Upper lobe of right lung (tissue), 1 donor: ENCODE results near the gene INPP5B. TPM values are rescaled to one million over a fixed set of nuclear protein-coding genes. Genes with fewer than 3 reads are reported as not detected.

Experiments
- ATAC-seq: fragments of 200-7000 bp; cut with Tn5 transposase; one replicate; pipeline ENCODE4 v1.9.1; 2020; ENCODE audit warnings: mild to moderate bottlenecking, moderate library complexity
- DNase-seq: peaks from one replicate; pipeline ENCODE4 v3.0.0-alpha.2; 2020
- H3K27ac ChIP-seq: fragments of 200-600 bp; one replicate; pipeline ENCODE4 v1.8.0; 2022
- H3K27me3 ChIP-seq: fragments of 200-600 bp; one replicate; pipeline ENCODE4 v1.8.0; 2022; ENCODE audit warnings: mild to moderate bottlenecking
- H3K36me3 ChIP-seq: fragments of 200-600 bp; one replicate; pipeline ENCODE4 v1.8.0; 2022
- H3K4me1 ChIP-seq: fragments of 200-600 bp; one replicate; pipeline ENCODE4 v1.8.0; 2022
- H3K4me3 ChIP-seq: fragments of 200-600 bp; one replicate; pipeline ENCODE4 v1.8.0; 2022; ENCODE audit warnings: mild to moderate bottlenecking
- H3K9me3 ChIP-seq: fragments of 200-600 bp; one replicate; pipeline ENCODE4 v1.8.0; 2022
- CTCF ChIP-seq: fragments of 200-600 bp; IDR thresholded peaks from one replicate; pipeline ENCODE4 v1.8.0; 2022; ENCODE audit warnings: antibody characterized with exemption
- intact Hi-C: fragments of 100-400 bp; cut with DNase I; formaldehyde crosslinking; loops from one replicate; pipeline ENCODE4 v1.11.0; 2022
- total RNA-seq: library from RNA; stranded (reverse); fragmentation: NEBNext Ultra II Directional; extraction: Animal tissue kit (Norgen Biotek cat#: 25700); gene quantifications from one replicate; pipeline ENCODE4 v1.2.1, GENCODE V29; 2021
- donor health status: DM: no; HTN: yes; CAD: no; lungs with severe emphysema.

The INPP5B gene
- total RNA-seq, 1 donor from 2014 or later = 44.8 TPM

GRCh38 chr1:37958690-37959089 lies 11.8 kb upstream of the INPP5B start:
- no peaks in the 10 kb centered on the region for H3K27me3 ChIP-seq
- peaks cover 67% of the 10 kb centered on the region for H3K36me3 ChIP-seq
- no peak overlapping the region for H3K4me3 ChIP-seq
- no peaks in the 10 kb centered on the region for H3K9me3 ChIP-seq
- H3K27ac ChIP-seq = no peak overlapping the region
- intact Hi-C loops = no loop called here
- no peaks in the 10 kb centered on the region for H3K4me1 ChIP-seq
- TF ChIP-seq CTCF = no peak
- ATAC-seq = no peak
- no peak for DNase-seq

- H3K36me3 ChIP-seq = peaks cover 45% of the 10 kb centered on the region
- no peak for ATAC-seq
- intact Hi-C loops = no loop called here
- no peaks in the 10 kb centered on the region for H3K9me3 ChIP-seq
- DNase-seq = no peak
- TF ChIP-seq CTCF = no peak
- H3K27ac ChIP-seq = no peak overlapping the region
- no peaks in the 10 kb centered on the region for H3K4me1 ChIP-seq
- no peaks in the 10 kb centered on the region for H3K27me3 ChIP-seq
- H3K4me3 ChIP-seq = no peak overlapping the region
Measured at GRCh38 chr1:37955685-37956084, 8.8 kb upstream of the INPP5B start.

GRCh38 chr1:37954316-37954971 lies 7.6 kb upstream of the INPP5B start:
- Histone ChIP-seq H3K27me3 (no peaks in the 10 kb centered on the region), H3K4me1 (no peaks in the 10 kb centered on the region), H3K27ac (no peak overlapping the region), H3K36me3 (peaks cover 33% of the 10 kb centered on the region), H3K9me3 (no peaks in the 10 kb centered on the region), H3K4me3 (no peak overlapping the region)
- intact Hi-C loops = no loop called here
- ATAC-seq = no peak
- no peak for TF ChIP-seq CTCF
- DNase-seq = peak; percentile 27

GRCh38 chr1:37952738-37953137 lies 5.9 kb upstream of the INPP5B start:
- no peak overlapping the region for H3K4me3 ChIP-seq
- ATAC-seq = no peak
- peaks cover 16% of the 10 kb centered on the region for H3K36me3 ChIP-seq
- intact Hi-C loops = no loop called here
- no peaks in the 10 kb centered on the region for H3K4me1 ChIP-seq
- H3K27me3 ChIP-seq = no peaks in the 10 kb centered on the region
- DNase-seq = no peak
- no peaks in the 10 kb centered on the region for H3K9me3 ChIP-seq
- TF ChIP-seq CTCF = no peak
- H3K27ac ChIP-seq = no peak overlapping the region

GRCh38 chr1:37951783-37952624 lies 5.2 kb upstream of the INPP5B start:
- peaks cover 6% of the 10 kb centered on the region for H3K4me1 ChIP-seq
- peaks cover 9% of the 10 kb centered on the region for H3K36me3 ChIP-seq
- no peaks in the 10 kb centered on the region for H3K9me3 ChIP-seq
- DNase-seq (peak; percentile 32), ATAC-seq (no peak)
- H3K27me3 ChIP-seq = no peaks in the 10 kb centered on the region
- intact Hi-C loops = no loop called here
- H3K27ac ChIP-seq = no peak overlapping the region
- no peak overlapping the region for H3K4me3 ChIP-seq
- no peak for TF ChIP-seq CTCF
